GM10266 (cell line): Measurements from ENCODE around the gene LILRB2.
"Not testable (repeated sequence)": the region's sequence is repeated elsewhere in the genome, so short reads cannot be mapped to it uniquely, and the experiment has no call there.

Source experiments
- DNase-seq: peaks from one replicate; pipeline ENCODE4 v3.0.0; 2012; ENCODE audit errors: extremely low spot score
- TF ChIP-seq, protein P1 (sequence below): IDR thresholded peaks from 2 replicates; pipeline ENCODE4 v1.5.1; 2012; ENCODE audit warnings: mild to moderate bottlenecking, low read depth; ENCODE audit not compliant: control insufficient read depth, insufficient read depth; ENCODE audit errors: missing control alignments

LILRB2 gene

DNA sequence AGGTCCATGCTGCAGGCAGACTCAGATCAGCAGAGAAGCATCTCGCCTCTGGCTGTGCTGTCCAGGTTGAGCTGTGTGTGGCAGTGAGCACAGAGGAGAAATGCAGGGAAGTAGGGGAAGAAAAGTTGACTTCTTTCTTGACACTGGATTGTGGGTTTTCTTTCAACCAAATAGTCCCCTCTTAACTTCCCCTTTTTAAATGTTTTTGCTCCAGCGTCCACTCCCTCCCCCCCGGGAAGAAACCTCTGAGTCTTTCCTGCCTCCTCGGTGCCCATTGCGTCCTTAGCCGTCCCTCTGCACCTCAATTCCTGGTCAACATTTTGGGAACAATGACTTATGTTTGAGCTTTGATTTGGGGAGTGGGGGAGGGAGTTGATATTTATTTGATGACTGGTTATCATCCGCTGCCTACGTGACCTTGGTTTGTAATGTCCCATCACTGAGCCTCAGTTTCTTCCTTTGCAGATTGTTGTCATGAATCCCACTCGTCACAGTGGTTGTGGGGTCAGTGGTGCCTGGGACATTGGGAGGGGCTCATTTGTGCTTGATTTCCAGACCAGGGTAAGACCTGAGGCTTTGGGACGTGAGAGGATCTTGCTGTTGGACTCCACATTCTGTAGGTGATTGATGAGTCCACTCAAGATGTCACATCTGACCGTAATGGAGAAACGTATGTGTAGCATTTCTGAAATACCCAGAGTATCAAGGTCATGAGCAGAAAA is at the start of gene LILRB2:
LILRB2 (minus strand) TSS at position 104 of the 722 bp plus-strand sequence. CDS start 614 bp downstream, outside the sequence.
- TF ChIP-seq, protein P1, sequence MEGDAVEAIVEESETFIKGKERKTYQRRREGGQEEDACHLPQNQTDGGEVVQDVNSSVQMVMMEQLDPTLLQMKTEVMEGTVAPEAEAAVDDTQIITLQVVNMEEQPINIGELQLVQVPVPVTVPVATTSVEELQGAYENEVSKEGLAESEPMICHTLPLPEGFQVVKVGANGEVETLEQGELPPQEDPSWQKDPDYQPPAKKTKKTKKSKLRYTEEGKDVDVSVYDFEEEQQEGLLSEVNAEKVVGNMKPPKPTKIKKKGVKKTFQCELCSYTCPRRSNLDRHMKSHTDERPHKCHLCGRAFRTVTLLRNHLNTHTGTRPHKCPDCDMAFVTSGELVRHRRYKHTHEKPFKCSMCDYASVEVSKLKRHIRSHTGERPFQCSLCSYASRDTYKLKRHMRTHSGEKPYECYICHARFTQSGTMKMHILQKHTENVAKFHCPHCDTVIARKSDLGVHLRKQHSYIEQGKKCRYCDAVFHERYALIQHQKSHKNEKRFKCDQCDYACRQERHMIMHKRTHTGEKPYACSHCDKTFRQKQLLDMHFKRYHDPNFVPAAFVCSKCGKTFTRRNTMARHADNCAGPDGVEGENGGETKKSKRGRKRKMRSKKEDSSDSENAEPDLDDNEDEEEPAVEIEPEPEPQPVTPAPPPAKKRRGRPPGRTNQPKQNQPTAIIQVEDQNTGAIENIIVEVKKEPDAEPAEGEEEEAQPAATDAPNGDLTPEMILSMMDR, result no peak
- DNase-seq, result no peak

GRCh38 chr19:54329476-54330165 is 48.7 kb upstream of the LILRB2 start:
- DNase-seq, result no peak

GRCh38 chr19:54328781-54329180 is 47.9 kb upstream of the LILRB2 start:
- DNase-seq, result not testable (repeated sequence)

More at GRCh38 chr19:54329476-54330165, 48.7 kb upstream of the LILRB2 start:
- TF ChIP-seq, protein P1, result no peak

- DNase-seq, result no peak
- TF ChIP-seq, protein P1, result no peak
Observed at GRCh38 chr19:54325631-54326030, 44.7 kb upstream of the LILRB2 start.

- DNase-seq, result peak; percentile 66
- TF ChIP-seq, protein P1, result peak; percentile 83
Observed at GRCh38 chr19:54325194-54325621, 44.3 kb upstream of the LILRB2 start.

GRCh38 chr19:54324071-54324470 is 43.2 kb upstream of the LILRB2 start:
- TF ChIP-seq, protein P1, result no peak
- DNase-seq, result no peak

GRCh38 chr19:54322934-54323333 is 42.0 kb upstream of the LILRB2 start:
- DNase-seq, result not testable (repeated sequence)

- DNase-seq, result not testable (repeated sequence)
Observed at GRCh38 chr19:54322295-54322694, 41.4 kb upstream of the LILRB2 start.
